K562 (cell line): Measurements from ENCODE around the gene PPP1R14D. TPM values are rescaled to one million over a fixed set of nuclear protein-coding genes. Genes with fewer than 3 reads are reported as not detected.

Experiments used
- ATF6 ChIP-seq: sonication (generic); formaldehyde crosslinking; IDR thresholded peaks from 2 replicates; pipeline ENCODE4 v1.4.0; 2020; ENCODE audit warnings: mild to moderate bottlenecking, missing genetic modification reagents
- CREB1 ChIP-seq, 2 experiments: sonication (generic) in 1 of 2; formaldehyde crosslinking in 1 of 2; IDR thresholded peaks; 2 replicates each; pipeline versions ENCODE4 v1.6.1 to v1.8.0; 2012 to 2022; ENCODE audit warnings: inconsistent platforms in 1 of 2, mild to moderate bottlenecking in 1 of 2, missing genetic modification reagents in 1 of 2, moderate library complexity in 1 of 2
- ELK1 ChIP-seq: sonication (generic); formaldehyde crosslinking; IDR thresholded peaks from 2 replicates; pipeline ENCODE4 v1.8.1; 2022; ENCODE audit warnings: missing genetic modification reagents
- IRF2 ChIP-seq: sonication (generic); formaldehyde crosslinking; IDR thresholded peaks from 2 replicates; pipeline ENCODE4 v1.8.1; 2022; ENCODE audit warnings: mild to moderate bottlenecking, missing genetic modification reagents
- LARP7 ChIP-seq: fragments of 450-650 bp; IDR thresholded peaks from 2 replicates; pipeline ENCODE4 v1.6.1; 2016
- PHF8 ChIP-seq: fragments of 200-600 bp; sonication (generic); IDR thresholded peaks from 2 replicates; pipeline ENCODE4 v1.6.1; 2012; ENCODE audit warnings: mixed run types, mild to moderate bottlenecking, inconsistent platforms, low read length, moderate library complexity, borderline replicate concordance
- POLR3G ChIP-seq: IDR thresholded peaks from 2 replicates; pipeline ENCODE4 v1.6.1; 2011; ENCODE audit not compliant: insufficient read length, insufficient replicate concordance; ENCODE audit errors: extremely low read depth
- RBM14 ChIP-seq: fragments of 200-400 bp; formaldehyde crosslinking; IDR thresholded peaks from 2 replicates; pipeline ENCODE4 v1.6.1; 2018; ENCODE audit warnings: low read depth, mild to moderate bottlenecking, low read length, moderate library complexity, borderline replicate concordance; ENCODE audit not compliant: insufficient read depth
- TBL1XR1 ChIP-seq, 2 experiments: IDR thresholded peaks; 2 replicates each; pipeline ENCODE4 v1.6.1; 2012; ENCODE audit warnings: improper control_type of control experiment in 2 of 2, low read length in 2 of 2, mild to moderate bottlenecking in 1 of 2
- TCF7L2 ChIP-seq: fragments of 150-350 bp; IDR thresholded peaks from 2 replicates; pipeline ENCODE4 v1.6.1; 2016; ENCODE audit warnings: low read depth, mild to moderate bottlenecking, low read length, moderate library complexity
- USF1 ChIP-seq: sonication (generic); formaldehyde crosslinking; IDR thresholded peaks from 2 replicates; pipeline ENCODE4 v1.9.0; 2022; ENCODE audit warnings: mild to moderate bottlenecking, missing genetic modification reagents
- YBX1 ChIP-seq: fragments of 450-650 bp; IDR thresholded peaks from 2 replicates; pipeline ENCODE4 v1.7.1; 2016; ENCODE audit warnings: mild to moderate bottlenecking
- ZNF3 ChIP-seq: fragments of 250-450 bp; sonication (Bioruptor Pico); IDR thresholded peaks from 2 replicates; pipeline ENCODE4 v1.5.0; 2021; ENCODE audit warnings: mild to moderate bottlenecking, moderate library complexity
- ZNF507 ChIP-seq: conservative IDR thresholded peaks from 2 replicates; pipeline ENCODE4 v1.6.1; 2017; ENCODE audit warnings: missing genetic modification characterization, missing compliant biosample characterization
- ZNF609 ChIP-seq: sonication (generic); formaldehyde crosslinking; IDR thresholded peaks from 2 replicates; pipeline ENCODE4 v1.8.1; 2023; ENCODE audit warnings: missing genetic modification reagents, mild to moderate bottlenecking, borderline replicate concordance
- ZNF695 ChIP-seq: fragments of 450-650 bp; formaldehyde crosslinking; IDR thresholded peaks from 2 replicates; pipeline ENCODE4 v1.4.0; 2020; ENCODE audit warnings: mild to moderate bottlenecking, moderate library complexity
- ZNF764 ChIP-seq: fragments of 250-450 bp; sonication (Bioruptor Pico); IDR thresholded peaks from 2 replicates; pipeline ENCODE4 v1.4.0; 2020; ENCODE audit warnings: low read depth, mild to moderate bottlenecking, moderate library complexity
- polyA plus RNA-seq, 8 experiments: library from polyadenylated mRNA; depleted of rRNA in 4 of 8; stranded (reverse) in 5 of 8; unstranded in 3 of 8; fragments of >200 nt; fragmentation: Nextera tagmentation in 2 of 8; fragmentation: Illumina TruSeq in 1 of 8; extraction: Ambion mirVana in 2 of 8; extraction: Trizol in 1 of 8; gene quantifications; 2 replicates each; pipeline versions ENCODE4 v1.2.1 to v1.2.3, GENCODE V29; 2011 to 2014; ENCODE audit warnings: inconsistent platforms in 1 of 8, missing spikeins in 1 of 8
- total RNA-seq, 7 experiments: library from RNA; depleted of rRNA in 6 of 7; stranded (reverse); fragments of >200 nt in 6 of 7; fragmentation: Illumina TruSeq in 2 of 7; extraction: Trizol in 2 of 7; gene quantifications; 2 replicates each; pipeline versions ENCODE4 v1.2.1 to v1.2.3, GENCODE V29; 2011 to 2021; ENCODE audit warnings: low replicate concordance in 1 of 7

PPP1R14D gene
- total and polyA plus RNA-seq, 9 of the 15 experiments (the other 6 are each of a cell fraction or from before 2014, with no cell fraction given) = 0.11 to 0.18 TPM; not detected in 7

- no peak for TF ChIP-seq ZNF764
- TF ChIP-seq TBL1XR1 (IDR thresholded peaks at IDR 0.05; ENCODE audit: low read length in 2 of 2) = no peak; a peak in 1 of 4 replicates
- no peak; the same call in none of the 2 replicates for TF ChIP-seq ZNF609 (CRISPR knock-in tag)
- no peak for TF ChIP-seq ZNF3
- no peak for TF ChIP-seq POLR3G
- no peak for TF ChIP-seq LARP7
- 0 out of 2 replicates have a peak, but pooled peaks have one; percentile 29 for TF ChIP-seq ZNF695 (CRISPR knock-in tag)
- TF ChIP-seq RBM14 = no peak
- TF ChIP-seq ATF6 (CRISPR knock-in tag) = no peak; the same call in 1 of the 2 replicates
- TF ChIP-seq USF1 (CRISPR knock-in tag) = peak; percentile 49
- no peak for TF ChIP-seq ZNF507 (tag)
- TF ChIP-seq TCF7L2 = no peak
- no peak for TF ChIP-seq ELK1 (CRISPR knock-in tag)
- TF ChIP-seq YBX1 = no peak
- TF ChIP-seq CREB1 (IDR thresholded peaks at IDR 0.05) = peak; percentile 87
- TF ChIP-seq CREB1 (CRISPR knock-in tag; IDR thresholded peaks at IDR 0.05) = peak; percentile 81; the same call in 1 of the 2 replicates
- peak; percentile 97 for TF ChIP-seq PHF8
- TF ChIP-seq IRF2 (CRISPR knock-in tag) = no peak
Observed at GRCh38 chr15:40807028-40807887, 21.2 kb downstream of the PPP1R14D start, which contains the start of the genes DNAJC17 and ZFYVE19 (continued).
